Muscle layer of duodenum (tissue), 2 donors: ENCODE data around the gene EIF4G1.
"Not testable (repeated sequence)": the region's sequence is repeated elsewhere in the genome, so short reads cannot be mapped to it uniquely, and the experiment has no call there.

ENCODE experiments used
- H3K27ac ChIP-seq: one replicate; pipeline ENCODE4 v1.7.0; 2013; ENCODE audit warnings: mild to moderate bottlenecking, low read length
- H3K27me3 ChIP-seq: one replicate; pipeline ENCODE4 v1.7.0; 2013; ENCODE audit warnings: low read depth, mild to moderate bottlenecking, control low read depth, low read length
- H3K36me3 ChIP-seq, 2 donors: one replicate each; pipeline ENCODE4 v1.7.0; 2013; ENCODE audit warnings: low read length in 2 of 2, control low read depth in 1 of 2, mild to moderate bottlenecking in 1 of 2; ENCODE audit not compliant: insufficient read depth in 2 of 2, control insufficient read depth in 1 of 2
- H3K4me1 ChIP-seq, 2 donors: one replicate each; pipeline ENCODE4 v1.7.0; 2013; ENCODE audit warnings: low read length in 2 of 2, mild to moderate bottlenecking in 2 of 2, control low read depth in 1 of 2, moderate library complexity in 1 of 2; ENCODE audit not compliant: insufficient read depth in 2 of 2, control insufficient read depth in 1 of 2
- H3K4me3 ChIP-seq, 2 donors: one replicate each; pipeline ENCODE4 v1.7.0; 2013; ENCODE audit warnings: low read length in 2 of 2, low read depth in 1 of 2, mild to moderate bottlenecking in 1 of 2
- H3K9me3 ChIP-seq, 2 donors: one replicate each; pipeline ENCODE4 v1.7.0; 2013; ENCODE audit warnings: low read length in 2 of 2, control low read depth in 1 of 2, mild to moderate bottlenecking in 1 of 2; ENCODE audit not compliant: control insufficient read depth in 1 of 2
- donor health status: healthy.

Gene EIF4G1

GRCh38 chr3:184335661-184336546, 21.5 kb downstream of the EIF4G1 start:
- no peaks in the 10 kb centered on the region for H3K27me3 ChIP-seq
- peak overlapping the region; percentile 91 for H3K27ac ChIP-seq
- peaks cover 39 to 46% of the 10 kb centered on the region in 2 donors for H3K36me3 ChIP-seq
- H3K9me3 ChIP-seq, result no peaks in the 10 kb centered on the region
- peak overlapping the region; percentile 67 to 87 for H3K4me3 ChIP-seq
- peaks cover 9 to 38% of the 10 kb centered on the region in 2 donors for H3K4me1 ChIP-seq

GRCh38 chr3:184336547-184337398, 22.4 kb downstream of the EIF4G1 start:
- peaks cover 9 to 38% of the 10 kb centered on the region in 2 donors for H3K4me1 ChIP-seq
- H3K36me3 ChIP-seq, result peaks cover 34 to 43% of the 10 kb centered on the region in 2 donors
- peak overlapping the region; percentile 67 to 87 for H3K4me3 ChIP-seq
- peak overlapping the region; percentile 90 for H3K27ac ChIP-seq
- H3K9me3 ChIP-seq, result no peaks in the 10 kb centered on the region
- H3K27me3 ChIP-seq, result no peaks in the 10 kb centered on the region

GRCh38 chr3:184337399-184337714, 23.0 kb downstream of the EIF4G1 start, which contains the start of gene FAM131A:
TSS of gene FAM131A (plus strand) at chr3:184337600. CDS start at chr3:184337631, 31 bp downstream.
- Histone ChIP-seq H3K9me3 (no peaks in the 10 kb centered on the region), H3K4me1 (peaks cover 9 to 38% of the 10 kb centered on the region in 2 donors), H3K36me3 (peaks cover 29 to 42% of the 10 kb centered on the region in 2 donors), H3K4me3 (peak within 1 kb of the TSS; percentile 67 to 87), H3K27ac (peak within 1 kb of the TSS; percentile 90), H3K27me3 (no peaks in the 10 kb centered on the region)

- H3K36me3 ChIP-seq, result peaks cover 28 to 42% of the 10 kb centered on the region in 2 donors
- no peaks in the 10 kb centered on the region for H3K9me3 ChIP-seq
- H3K4me1 ChIP-seq, result peaks cover 9 to 38% of the 10 kb centered on the region in 2 donors
- H3K27ac ChIP-seq, result peak overlapping the region; percentile 90
- peak overlapping the region; percentile 67 to 87 for H3K4me3 ChIP-seq
- no peaks in the 10 kb centered on the region for H3K27me3 ChIP-seq
Measured at GRCh38 chr3:184337981-184338380, 23.6 kb downstream of the EIF4G1 start.

DNA sequence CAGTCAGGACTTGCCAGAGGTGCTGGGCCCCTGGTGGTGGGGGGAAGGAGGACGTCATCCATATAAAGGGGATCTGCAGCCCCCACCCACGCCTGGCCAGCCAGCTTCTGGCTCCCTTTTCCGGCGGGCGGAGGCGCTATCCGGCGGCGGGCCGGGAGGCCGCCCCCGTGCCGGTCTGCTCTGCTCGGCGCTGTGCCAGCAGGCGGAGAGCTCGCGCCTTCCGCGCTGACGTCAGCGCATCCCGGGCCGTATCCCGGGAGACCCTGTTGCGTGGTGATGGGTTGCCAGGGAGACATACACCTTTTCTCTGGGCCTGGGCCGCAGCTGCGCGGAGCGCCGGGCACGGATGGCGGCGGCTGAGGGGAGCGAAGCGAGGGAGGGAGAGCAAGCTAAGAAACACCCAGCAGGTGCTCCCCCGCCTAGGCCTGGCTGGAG, 24.1 kb downstream of the EIF4G1 start:
- no peaks in the 10 kb centered on the region for H3K27me3 ChIP-seq
- H3K9me3 ChIP-seq, result no peaks in the 10 kb centered on the region
- H3K4me3 ChIP-seq, result peak overlapping the region; percentile 67 to 87
- peaks cover 28 to 42% of the 10 kb centered on the region in 2 donors for H3K36me3 ChIP-seq
- H3K27ac ChIP-seq, result peak overlapping the region; percentile 90
- H3K4me1 ChIP-seq, result peaks cover 9 to 38% of the 10 kb centered on the region in 2 donors

- Histone ChIP-seq H3K4me3 (peak overlapping the region; percentile 67 to 87), H3K27me3 (no peaks in the 10 kb centered on the region), H3K4me1 (peaks cover 9 to 38% of the 10 kb centered on the region in 2 donors), H3K36me3 (peaks cover 25 to 42% of the 10 kb centered on the region in 2 donors), H3K9me3 (no peaks in the 10 kb centered on the region), H3K27ac (peak overlapping the region; percentile 90)
Measured at GRCh38 chr3:184339001-184339400, 24.6 kb downstream of the EIF4G1 start.

DNA sequence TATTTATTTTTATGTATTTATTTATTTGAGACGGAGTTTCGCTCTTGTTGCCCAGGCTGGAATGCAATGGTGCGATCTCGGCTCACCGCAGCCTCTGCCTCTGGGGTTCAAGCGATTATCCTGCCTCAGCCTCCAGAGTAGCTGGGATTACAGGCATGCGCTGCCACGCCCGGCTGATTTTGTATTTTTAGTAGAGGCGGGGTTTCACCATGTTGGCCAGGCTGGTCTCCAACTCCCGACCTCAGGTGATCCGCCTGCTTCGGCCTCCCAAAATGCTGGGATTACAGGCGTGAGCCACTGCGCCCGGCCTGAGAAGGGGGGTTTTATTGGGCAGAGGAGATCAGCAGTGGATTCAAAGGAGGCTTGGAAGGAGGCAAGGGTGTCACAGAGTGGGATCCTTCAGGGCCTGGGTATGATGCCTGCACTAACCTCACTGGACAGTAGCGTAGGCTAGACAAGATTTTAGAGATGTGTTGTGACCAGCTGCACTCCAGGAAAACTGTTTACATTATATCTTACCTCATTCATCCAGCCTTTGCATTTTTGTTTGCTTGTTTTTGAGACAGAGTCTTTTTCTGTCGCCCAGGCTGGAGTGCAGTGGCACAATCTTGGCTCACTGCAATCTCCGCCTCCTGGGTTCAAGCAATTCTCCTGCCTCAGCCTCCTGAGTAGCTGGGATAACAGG, 25.2 kb downstream of the EIF4G1 start:
- H3K36me3 ChIP-seq, result peaks cover 20 to 41% of the 10 kb centered on the region in 2 donors
- H3K9me3 ChIP-seq, H3K27ac ChIP-seq, H3K27me3 ChIP-seq, H3K4me3 ChIP-seq: not testable (repeated sequence)
- peaks cover 9 to 38% of the 10 kb centered on the region in 2 donors for H3K4me1 ChIP-seq

DNA sequence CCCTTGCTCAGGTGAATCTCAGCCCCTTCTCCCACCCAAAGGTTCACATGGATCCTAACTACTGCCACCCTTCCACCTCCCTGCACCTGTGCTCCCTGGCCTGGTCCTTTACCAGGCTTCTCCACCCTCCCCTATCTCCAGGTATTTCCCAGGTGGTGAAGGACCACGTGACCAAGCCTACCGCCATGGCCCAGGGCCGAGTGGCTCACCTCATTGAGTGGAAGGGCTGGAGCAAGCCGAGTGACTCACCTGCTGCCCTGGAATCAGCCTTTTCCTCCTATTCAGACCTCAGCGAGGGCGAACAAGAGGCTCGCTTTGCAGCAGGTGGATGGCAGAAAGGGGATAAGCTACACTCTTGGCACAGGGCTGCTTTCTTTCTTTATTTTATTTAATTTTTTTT, 27.5 kb downstream of the EIF4G1 start:
- Histone ChIP-seq H3K36me3 (peaks cover 21 to 36% of the 10 kb centered on the region in 2 donors), H3K4me3 (no peak overlapping the region), H3K27ac (no peak overlapping the region), H3K27me3 (no peaks in the 10 kb centered on the region), H3K9me3 (no peaks in the 10 kb centered on the region), H3K4me1 (peaks cover 10 to 35% of the 10 kb centered on the region in 2 donors)

DNA sequence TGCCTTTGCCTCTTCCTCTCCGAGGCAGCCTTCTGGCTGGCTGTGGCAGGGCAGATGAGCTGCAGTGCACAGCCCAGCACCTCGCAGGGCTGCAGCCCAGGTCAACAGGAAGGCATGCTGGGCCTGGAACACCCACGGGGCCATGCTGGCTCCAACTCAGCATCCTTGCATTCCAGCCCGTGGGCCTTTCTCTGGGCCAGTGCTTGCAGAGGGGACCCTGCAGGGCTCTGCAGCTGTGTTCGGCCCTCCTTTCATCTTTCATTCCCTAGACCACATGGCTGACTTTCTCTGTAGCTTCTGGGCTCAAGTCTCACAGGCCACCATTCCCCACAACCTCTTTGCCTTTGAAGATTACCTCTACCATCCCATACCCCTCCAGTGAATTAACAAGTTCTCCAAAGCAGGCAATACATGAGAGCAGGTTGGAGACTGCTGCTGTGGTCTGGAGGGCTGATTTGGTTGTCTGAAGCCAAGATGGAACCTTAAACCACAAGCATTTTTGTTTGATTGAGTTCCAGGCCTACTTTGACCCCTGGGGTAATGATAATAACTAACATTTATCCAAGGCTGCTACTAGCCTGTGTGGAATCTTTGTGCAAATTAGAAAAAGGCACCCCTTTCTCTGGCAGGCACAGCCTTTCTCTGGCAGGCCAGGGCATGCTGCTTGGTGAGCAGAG, 28.9 kb downstream of the EIF4G1 start:
- H3K27me3 ChIP-seq, result no peaks in the 10 kb centered on the region
- peaks cover 5 to 21% of the 10 kb centered on the region in 2 donors for H3K4me1 ChIP-seq
- no peak overlapping the region for H3K27ac ChIP-seq
- H3K36me3 ChIP-seq, result peaks cover 21 to 36% of the 10 kb centered on the region in 2 donors
- H3K4me3 ChIP-seq, result no peak overlapping the region
- H3K9me3 ChIP-seq, result no peaks in the 10 kb centered on the region

DNA sequence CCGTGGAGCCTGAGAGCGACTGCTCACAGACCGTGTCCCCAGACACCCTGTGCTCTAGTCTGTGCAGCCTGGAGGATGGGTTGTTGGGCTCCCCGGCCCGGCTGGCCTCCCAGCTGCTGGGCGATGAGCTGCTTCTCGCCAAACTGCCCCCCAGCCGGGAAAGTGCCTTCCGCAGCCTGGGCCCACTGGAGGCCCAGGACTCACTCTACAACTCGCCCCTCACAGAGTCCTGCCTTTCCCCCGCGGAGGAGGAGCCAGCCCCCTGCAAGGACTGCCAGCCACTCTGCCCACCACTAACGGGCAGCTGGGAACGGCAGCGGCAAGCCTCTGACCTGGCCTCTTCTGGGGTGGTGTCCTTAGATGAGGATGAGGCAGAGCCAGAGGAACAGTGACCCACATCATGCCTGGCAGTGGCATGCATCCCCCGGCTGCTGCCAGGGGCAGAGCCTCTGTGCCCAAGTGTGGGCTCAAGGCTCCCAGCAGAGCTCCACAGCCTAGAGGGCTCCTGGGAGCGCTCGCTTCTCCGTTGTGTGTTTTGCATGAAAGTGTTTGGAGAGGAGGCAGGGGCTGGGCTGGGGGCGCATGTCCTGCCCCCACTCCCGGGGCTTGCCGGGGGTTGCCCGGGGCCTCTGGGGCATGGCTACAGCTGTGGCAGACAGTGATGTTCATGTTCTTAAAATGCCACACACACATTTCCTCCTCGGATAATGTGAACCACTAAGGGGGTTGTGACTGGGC, 30.3 kb downstream of the EIF4G1 start:
- no peaks in the 10 kb centered on the region for H3K27me3 ChIP-seq
- peaks cover 5 to 8% of the 10 kb centered on the region in 2 donors for H3K4me1 ChIP-seq
- H3K4me3 ChIP-seq, result no peak overlapping the region
- no peaks in the 10 kb centered on the region for H3K9me3 ChIP-seq
- H3K36me3 ChIP-seq, result peaks cover 21 to 36% of the 10 kb centered on the region in 2 donors
- H3K27ac ChIP-seq, result no peak overlapping the region
